MM.1S (cell line): Measurements from ENCODE around the gene BICDL1.

Experiments
- DNase-seq: peaks from one replicate; pipeline ENCODE4 v3.0.0-alpha.2; 2015
- H2AFZ ChIP-seq: fragments of 300-600 bp; sonication (generic); 2 replicates; pipeline ENCODE4 v1.6.0; 2016; ENCODE audit warnings: antibody characterized with exemption, low read length
- H3F3A ChIP-seq: fragments of 300-600 bp; sonication (generic); 2 replicates; pipeline ENCODE4 v1.6.1; 2016; ENCODE audit warnings: mild to moderate bottlenecking, antibody characterized with exemption, low read length, moderate library complexity, mixed read lengths; ENCODE audit not compliant: insufficient read depth
- H3K27ac ChIP-seq: fragments of 300-600 bp; sonication (generic); 2 replicates; pipeline ENCODE4 v1.5.1; 2016; ENCODE audit warnings: mild to moderate bottlenecking, low read length
- H3K27me3 ChIP-seq: fragments of 300-600 bp; sonication (generic); replicated peaks from 2 replicates; pipeline ENCODE4 v1.6.0; 2016; ENCODE audit warnings: low read length; ENCODE audit not compliant: insufficient read depth
- H3K36me3 ChIP-seq: fragments of 300-600 bp; sonication (generic); replicated peaks from 2 replicates; pipeline ENCODE4 v1.6.1; 2016; ENCODE audit warnings: mild to moderate bottlenecking, low read length, mixed read lengths; ENCODE audit not compliant: insufficient read depth
- H3K4me1 ChIP-seq: fragments of 300-600 bp; sonication (generic); 2 replicates; pipeline ENCODE4 v1.6.1; 2016; ENCODE audit warnings: low read length, mixed read lengths
- H3K4me2 ChIP-seq: fragments of 300-600 bp; sonication (generic); 2 replicates; pipeline ENCODE4 v1.6.0; 2016; ENCODE audit warnings: low read depth, low read length
- H3K4me3 ChIP-seq: fragments of 300-600 bp; sonication (generic); 2 replicates; pipeline ENCODE4 v1.5.1; 2016; ENCODE audit warnings: low read length, mixed read lengths
- H3K79me2 ChIP-seq: fragments of 300-600 bp; sonication (generic); 2 replicates; pipeline ENCODE4 v1.6.1; 2016; ENCODE audit warnings: mixed run types, low read length, mixed read lengths
- H3K9ac ChIP-seq: fragments of 300-600 bp; sonication (generic); 2 replicates; pipeline ENCODE4 v1.6.1; 2016; ENCODE audit warnings: low read length, mixed read lengths
- H3K9me2 ChIP-seq: fragments of 300-600 bp; sonication (generic); replicated peaks from 2 replicates; pipeline ENCODE4 v1.6.1; 2016; ENCODE audit warnings: mild to moderate bottlenecking, low read length, mixed read lengths; ENCODE audit not compliant: insufficient read depth
- H3K9me3 ChIP-seq: fragments of 300-600 bp; sonication (generic); replicated peaks from 2 replicates; pipeline ENCODE4 v1.6.1; 2016; ENCODE audit warnings: mild to moderate bottlenecking, low read length, mixed read lengths; ENCODE audit not compliant: insufficient read depth
- H4K20me1 ChIP-seq: fragments of 300-600 bp; sonication (generic); 2 replicates; pipeline ENCODE4 v1.6.1; 2016; ENCODE audit warnings: mild to moderate bottlenecking, low read length, moderate library complexity, mixed read lengths; ENCODE audit not compliant: insufficient read depth
- EZH2 ChIP-seq: fragments of 300-600 bp; sonication (generic); optimal IDR thresholded peaks from 2 replicates; pipeline ENCODE3; 2017; ENCODE audit warnings: low read depth, mild to moderate bottlenecking, antibody characterized with exemption, low read length, mixed read lengths
- EZH2phosphoT487 ChIP-seq: fragments of 300-600 bp; sonication (generic); IDR thresholded peaks from 2 replicates; pipeline ENCODE4 v1.6.1; 2018; ENCODE audit warnings: antibody characterized with exemption, low read length
- TF ChIP-seq, protein P1 (sequence below): fragments of 300-600 bp; sonication (generic); IDR thresholded peaks from 2 replicates; pipeline ENCODE4 v1.5.1; 2016; ENCODE audit warnings: antibody characterized with exemption, low read length, mixed read lengths

Gene BICDL1

DNA sequence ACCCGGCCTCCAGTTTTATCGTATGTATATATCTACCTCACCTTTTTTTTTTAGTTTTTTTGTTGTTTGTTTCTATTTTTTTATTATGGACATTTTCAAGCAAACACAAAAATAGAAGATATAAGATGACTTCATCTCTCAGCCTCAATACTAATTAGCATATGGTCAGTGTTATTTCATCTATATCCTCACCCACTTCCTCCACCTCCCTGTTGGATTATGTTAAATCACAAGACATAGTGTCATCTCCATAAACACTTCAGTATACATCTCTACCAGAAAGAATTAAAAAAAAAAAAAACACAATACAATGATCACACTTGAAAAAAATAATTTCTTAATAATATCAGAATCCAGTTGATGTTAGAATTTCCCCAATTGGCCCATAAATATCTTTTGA lies 92.6 kb downstream of the BICDL1 start:
- H3F3A ChIP-seq, result peaks cover 18% of the 10 kb centered on the region
- H3K4me2 ChIP-seq, result no peak overlapping the region
- H2AFZ ChIP-seq, result no peak overlapping the region
- H3K27ac ChIP-seq, result no peak overlapping the region
- no peaks in the 10 kb centered on the region for H3K36me3 ChIP-seq
- no peaks in the 10 kb centered on the region for H3K27me3 ChIP-seq
- H3K9me2 ChIP-seq, result no peaks in the 10 kb centered on the region
- H3K4me1 ChIP-seq, result peaks cover 28% of the 10 kb centered on the region
- H3K9me3 ChIP-seq, result no peaks in the 10 kb centered on the region
- no peaks in the 10 kb centered on the region for H3K79me2 ChIP-seq
- no peaks in the 10 kb centered on the region for H4K20me1 ChIP-seq
- no peak for DNase-seq
- H3K9ac ChIP-seq, result no peak overlapping the region
- no peak for TF ChIP-seq EZH2phosphoT487
- no peak for TF ChIP-seq EZH2
- TF ChIP-seq, protein P1, sequence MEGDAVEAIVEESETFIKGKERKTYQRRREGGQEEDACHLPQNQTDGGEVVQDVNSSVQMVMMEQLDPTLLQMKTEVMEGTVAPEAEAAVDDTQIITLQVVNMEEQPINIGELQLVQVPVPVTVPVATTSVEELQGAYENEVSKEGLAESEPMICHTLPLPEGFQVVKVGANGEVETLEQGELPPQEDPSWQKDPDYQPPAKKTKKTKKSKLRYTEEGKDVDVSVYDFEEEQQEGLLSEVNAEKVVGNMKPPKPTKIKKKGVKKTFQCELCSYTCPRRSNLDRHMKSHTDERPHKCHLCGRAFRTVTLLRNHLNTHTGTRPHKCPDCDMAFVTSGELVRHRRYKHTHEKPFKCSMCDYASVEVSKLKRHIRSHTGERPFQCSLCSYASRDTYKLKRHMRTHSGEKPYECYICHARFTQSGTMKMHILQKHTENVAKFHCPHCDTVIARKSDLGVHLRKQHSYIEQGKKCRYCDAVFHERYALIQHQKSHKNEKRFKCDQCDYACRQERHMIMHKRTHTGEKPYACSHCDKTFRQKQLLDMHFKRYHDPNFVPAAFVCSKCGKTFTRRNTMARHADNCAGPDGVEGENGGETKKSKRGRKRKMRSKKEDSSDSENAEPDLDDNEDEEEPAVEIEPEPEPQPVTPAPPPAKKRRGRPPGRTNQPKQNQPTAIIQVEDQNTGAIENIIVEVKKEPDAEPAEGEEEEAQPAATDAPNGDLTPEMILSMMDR, result no peak
- H3K4me3 ChIP-seq, result no peak overlapping the region

DNA sequence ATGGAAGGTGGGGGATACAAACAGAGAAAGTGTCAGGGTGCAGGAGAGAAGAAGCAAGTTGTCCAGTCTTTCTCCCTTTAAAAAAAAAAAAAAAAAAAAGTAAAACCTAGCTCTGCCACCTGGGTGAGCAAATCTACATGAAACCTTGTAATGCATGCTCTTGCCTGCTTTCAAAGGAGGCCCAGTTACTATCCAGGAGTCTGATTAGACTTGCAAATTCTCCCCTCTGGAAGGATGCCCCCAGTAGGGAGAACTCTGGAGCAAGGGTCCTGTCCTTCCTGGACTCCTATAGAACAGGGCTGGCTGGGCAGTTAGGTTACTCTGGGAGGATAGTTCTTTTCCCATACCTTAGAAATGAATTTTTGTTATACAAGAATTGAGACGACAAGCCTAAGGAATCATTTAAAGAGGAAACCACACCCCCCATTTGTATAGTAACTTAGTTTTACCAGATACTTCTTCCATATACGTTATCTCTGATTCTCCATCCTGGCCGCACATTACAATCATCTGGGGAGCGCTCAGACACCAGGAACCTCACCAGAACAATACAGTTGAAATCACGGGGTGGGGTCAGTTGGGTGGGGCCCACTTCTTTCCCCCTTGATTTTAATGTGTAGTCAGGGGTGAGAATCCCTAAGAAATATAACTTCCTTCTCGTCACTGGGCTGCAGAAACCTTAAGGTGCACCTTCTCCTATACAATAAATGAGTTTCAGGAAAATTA lies 97.0 kb downstream of the BICDL1 start:
- H3K9ac ChIP-seq, result peak overlapping the region; percentile 54; the same call in 1 of the 2 replicates
- H3K79me2 ChIP-seq, result no peaks in the 10 kb centered on the region
- no peak for TF ChIP-seq EZH2phosphoT487
- H3K4me1 ChIP-seq, result peaks cover 7% of the 10 kb centered on the region; the same call in 1 of the 2 replicates
- H3F3A ChIP-seq, result peaks cover 12% of the 10 kb centered on the region
- peak overlapping the region; percentile 40; the same call in 1 of the 2 replicates for H3K27ac ChIP-seq
- no peaks in the 10 kb centered on the region for H3K36me3 ChIP-seq
- DNase-seq, result no peak
- H2AFZ ChIP-seq, result peak overlapping the region; percentile 42; the same call in 1 of the 2 replicates
- H3K9me3 ChIP-seq, result no peaks in the 10 kb centered on the region
- peak overlapping the region; percentile 56; the same call in 1 of the 2 replicates for H3K4me2 ChIP-seq
- no peaks in the 10 kb centered on the region for H3K9me2 ChIP-seq
- no peaks in the 10 kb centered on the region for H3K27me3 ChIP-seq
- peak overlapping the region; percentile 45; the same call in 1 of the 2 replicates for H3K4me3 ChIP-seq
- no peaks in the 10 kb centered on the region for H4K20me1 ChIP-seq

DNA sequence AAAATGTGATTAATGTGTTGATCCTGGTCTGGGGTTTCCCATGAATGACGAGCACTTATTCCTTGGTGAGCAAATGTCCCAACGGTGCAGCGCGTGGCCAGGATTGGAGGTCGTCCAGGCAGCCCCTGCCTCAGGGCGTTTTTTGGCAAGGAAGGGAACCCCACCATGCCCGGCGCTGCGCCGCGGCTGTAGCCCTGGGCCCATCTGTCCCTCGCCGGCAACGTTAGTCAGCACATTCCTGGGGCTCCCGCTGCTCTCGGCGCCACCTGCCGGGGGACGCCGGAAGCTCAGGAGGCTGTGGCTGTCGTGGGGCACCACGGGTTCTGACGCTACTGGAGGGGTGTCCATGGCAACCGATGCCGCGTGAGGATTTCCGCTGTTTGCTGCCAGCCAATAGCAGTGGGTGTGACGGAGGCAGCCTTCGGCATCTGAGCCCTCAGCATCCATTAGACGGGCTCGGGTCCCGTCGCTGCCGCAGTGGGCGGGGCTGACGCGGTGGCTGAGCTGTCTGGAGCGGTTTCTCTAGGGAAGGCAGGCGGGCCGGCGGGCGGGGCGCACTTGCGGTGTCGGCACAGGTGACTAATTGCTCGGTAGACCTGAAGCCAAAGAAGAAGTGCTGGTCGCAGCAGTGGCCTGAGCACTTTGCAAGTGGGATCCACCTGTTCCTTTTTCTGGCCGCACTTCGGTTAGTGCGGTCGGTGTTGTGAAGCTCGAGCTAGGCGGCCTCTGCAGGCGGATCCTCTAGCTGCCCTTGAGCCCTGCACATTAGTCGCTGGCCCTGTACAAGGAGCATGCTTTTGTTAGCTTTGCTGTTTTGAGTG lies 98.0 kb downstream of the BICDL1 start:
- TF ChIP-seq EZH2 (no peak), EZH2phosphoT487 (no peak)
- TF ChIP-seq, protein P1, result peak; percentile 72
- Histone ChIP-seq H4K20me1 (no peaks in the 10 kb centered on the region), H3K9ac (peak overlapping the region; percentile 54), H3K27me3 (no peaks in the 10 kb centered on the region), H3K4me1 (peaks cover 7% of the 10 kb centered on the region; the same call in 1 of the 2 replicates), H3F3A (peaks cover 12% of the 10 kb centered on the region), H3K9me2 (no peaks in the 10 kb centered on the region), H3K4me2 (peak overlapping the region; percentile 83), H3K4me3 (peak overlapping the region; percentile 45), H3K36me3 (no peaks in the 10 kb centered on the region), H2AFZ (peak overlapping the region; percentile 42), H3K79me2 (no peaks in the 10 kb centered on the region), H3K27ac (peak overlapping the region; percentile 90), H3K9me3 (no peaks in the 10 kb centered on the region)
- peak; percentile 96 for DNase-seq
